NCI-H187 treated with DMSO at 0.1 percent for 48 hours (cell line): ENCODE measurements around the gene DTNB.
"Not testable (repeated sequence)": the region's sequence is repeated elsewhere in the genome, so short reads cannot be mapped to it uniquely, and the experiment has no call there.

Experiments
- DNase-seq: peaks from one replicate; lab custom pipeline; 2025; lab: John Stamatoyannopoulos, UW

DTNB gene

DNA sequence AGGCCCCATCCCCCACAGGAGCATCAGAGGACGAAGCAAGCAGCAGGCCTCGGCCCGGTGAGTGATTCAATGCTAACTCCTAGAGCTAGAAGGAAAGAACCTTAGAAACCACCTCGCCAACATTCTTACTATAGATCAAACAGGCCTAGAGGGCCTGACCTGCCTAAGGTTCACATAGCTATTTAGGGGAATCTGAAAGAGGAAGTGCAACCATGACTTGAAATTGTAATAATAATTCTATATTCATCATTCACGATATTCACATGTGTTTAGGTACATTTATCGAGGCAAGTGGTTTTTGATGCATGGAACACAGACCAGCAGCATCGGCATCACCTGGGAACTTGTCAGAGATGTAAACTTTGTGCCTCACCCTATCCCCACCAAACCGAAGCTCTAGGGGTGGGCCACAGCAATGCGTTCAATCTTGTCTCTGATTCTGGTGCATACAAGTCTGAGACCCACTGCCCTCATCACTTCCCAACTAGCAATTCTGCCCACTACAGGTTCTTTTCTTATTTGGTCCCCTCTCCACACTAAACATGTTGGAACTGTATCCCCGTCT, 253.6 kb downstream of the DTNB start:
- no peak for DNase-seq

DNA sequence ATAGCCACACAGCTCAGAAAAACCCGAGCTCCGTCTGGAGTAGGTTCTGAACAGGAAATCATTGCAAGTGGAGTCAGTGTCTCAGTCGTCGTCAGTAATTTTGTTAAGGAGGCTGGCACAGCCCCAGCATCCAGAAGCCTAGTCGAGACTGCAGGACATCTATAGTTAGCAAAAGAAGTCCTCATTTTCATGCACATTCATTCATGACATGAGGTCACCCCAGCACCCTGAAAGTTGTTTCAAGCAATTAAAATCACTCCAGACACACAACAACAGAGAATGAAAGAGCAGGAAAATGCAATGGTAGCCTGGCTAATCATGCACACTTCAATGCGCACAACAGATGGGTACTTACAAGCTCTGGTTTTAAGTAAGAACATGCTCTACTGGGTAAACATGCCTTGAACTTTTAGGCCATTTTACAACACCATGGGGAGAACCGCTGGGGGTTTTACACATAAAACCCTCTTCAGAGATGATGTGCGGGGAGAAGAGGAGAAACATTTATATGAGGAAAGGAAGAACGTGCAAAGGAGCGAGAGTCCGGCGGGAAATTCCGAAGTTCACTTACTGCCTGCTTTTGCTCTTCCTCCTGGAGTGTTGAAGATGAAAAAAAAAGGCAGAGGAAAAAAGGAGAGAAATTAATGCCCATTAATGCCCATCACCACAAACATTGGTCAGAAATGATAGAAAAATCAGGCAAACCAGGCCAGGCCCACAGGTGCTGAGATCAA, 254.3 kb downstream of the DTNB start:
- no peak for DNase-seq

DNA sequence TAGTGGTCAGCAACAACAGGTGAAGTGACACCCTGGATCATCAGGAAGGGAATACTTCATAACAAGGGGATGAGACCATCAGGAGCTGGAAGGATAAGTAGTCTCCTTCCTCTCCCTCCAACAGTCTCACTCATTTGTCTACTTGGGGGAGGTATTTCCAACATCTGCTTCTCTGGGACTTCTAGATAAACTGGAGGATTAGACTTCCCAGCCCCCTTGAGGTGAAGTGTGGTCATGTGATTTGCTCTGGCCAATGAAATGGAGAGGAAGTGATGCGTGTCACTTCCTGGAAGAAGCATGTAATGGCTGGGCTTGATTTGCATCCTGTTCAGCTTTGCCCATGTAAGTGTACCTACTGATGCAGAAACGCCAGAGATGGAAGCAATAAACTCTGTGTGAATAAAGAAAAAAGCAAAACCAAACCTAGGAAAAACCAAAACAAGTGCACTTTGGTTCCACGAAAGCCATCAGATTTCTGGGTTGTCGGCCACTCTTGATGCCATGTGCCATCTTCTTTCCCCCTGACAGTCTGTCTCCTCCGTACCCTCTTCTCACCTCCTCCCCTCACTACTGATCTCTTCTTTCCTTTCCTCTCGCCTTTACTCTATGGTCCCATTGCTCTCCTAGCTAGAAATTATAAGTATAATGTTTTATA, 255.5 kb downstream of the DTNB start:
- DNase-seq, result no peak

DNA sequence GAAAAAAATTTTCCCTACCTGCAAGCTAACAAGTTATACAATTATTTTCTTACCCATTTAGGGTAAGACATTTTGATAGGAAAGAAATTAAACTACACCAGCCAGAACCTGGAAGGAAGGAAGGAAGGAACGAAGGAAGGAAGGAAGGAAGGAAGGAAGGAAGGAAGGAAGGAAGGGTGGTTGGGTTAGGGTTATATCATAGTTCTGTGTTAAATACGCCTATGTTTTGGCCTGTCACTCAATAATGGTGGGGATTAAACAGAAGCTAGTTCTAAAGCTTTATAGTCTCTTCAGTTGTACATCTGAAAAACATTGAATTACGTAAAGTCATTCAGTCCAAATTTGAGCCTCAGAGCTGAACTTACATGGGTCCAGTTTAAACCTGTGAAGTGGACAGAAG, 256.7 kb downstream of the DTNB start:
- no peak for DNase-seq

DNA sequence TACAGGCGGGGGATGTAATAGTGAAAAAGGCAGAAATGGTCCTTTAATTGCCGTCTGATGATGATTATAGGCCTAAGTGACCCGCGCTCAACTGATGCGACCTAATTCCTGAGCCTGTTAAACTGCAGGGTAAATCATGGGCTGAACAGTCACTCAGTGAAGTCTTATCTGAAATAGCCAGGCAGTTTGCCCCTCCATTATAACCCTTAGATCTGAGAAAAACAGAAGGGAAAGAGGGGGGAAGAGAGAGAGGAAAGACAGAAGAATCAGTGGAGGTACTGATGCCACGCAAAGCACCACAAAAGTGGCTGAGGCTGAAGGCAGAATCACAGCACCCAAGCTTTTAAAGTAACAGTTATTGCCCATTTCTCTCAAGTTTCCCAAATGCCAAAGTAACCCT, 258.6 kb downstream of the DTNB start:
- no peak for DNase-seq

DNA sequence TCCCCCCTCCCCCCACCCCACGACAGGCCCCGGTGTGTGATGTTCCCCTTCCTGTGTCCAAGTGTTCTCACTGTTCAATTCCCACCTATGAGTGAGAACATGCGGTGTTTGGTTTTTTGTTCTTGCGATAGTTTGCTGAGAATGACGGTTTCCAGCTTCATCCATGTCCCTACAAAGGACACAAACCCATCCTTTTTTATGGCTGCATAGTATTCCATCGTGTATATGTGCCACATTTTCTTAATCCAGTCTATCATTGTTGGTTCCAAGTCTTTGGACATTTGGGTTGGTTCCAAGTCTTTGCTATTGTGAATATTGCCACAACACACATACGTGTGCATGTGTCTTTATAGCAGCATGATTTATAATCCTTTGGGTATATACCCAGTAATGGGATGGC, 260.0 kb downstream of the DTNB start:
- DNase-seq, result not testable (repeated sequence)

DNA sequence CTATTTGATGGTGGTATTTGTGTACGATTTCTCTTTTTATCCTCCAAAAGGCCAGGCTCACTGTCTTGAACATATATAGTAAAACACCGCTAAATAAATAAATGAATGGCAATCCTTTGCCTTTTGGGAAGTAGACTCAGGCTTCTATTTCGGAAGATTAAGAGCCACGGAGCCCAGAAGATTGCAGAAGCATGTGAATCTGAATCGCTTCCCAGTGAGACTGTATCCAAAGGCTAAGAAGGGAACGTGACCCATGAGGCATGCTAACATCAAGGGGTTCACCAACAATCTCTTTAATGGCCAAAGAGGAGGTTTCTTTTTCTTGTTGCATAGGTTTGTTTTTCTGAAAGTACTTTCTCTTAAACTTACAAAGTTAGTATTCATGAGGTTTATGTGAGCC, 261.6 kb downstream of the DTNB start:
- DNase-seq, result no peak

DNA sequence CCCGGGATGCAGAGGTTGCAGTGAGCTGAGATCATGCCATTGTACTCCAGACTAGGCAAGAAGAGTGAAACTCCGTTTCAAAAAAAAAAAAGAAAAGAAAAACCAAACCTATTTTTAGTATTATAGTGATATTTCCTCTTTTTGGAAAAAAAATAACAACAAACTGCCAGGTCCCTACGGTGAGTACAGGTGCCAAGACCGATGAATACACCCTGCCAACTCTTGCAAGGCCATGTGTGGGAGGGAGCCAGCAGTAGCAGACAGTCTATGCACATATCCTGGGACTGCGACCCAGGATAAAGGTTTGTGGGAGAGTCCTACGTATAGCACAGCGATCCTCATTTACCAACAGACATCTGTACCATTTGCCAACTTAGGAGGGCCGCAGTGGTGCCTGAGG, 262.1 kb downstream of the DTNB start:
- DNase-seq, result no peak

DNA sequence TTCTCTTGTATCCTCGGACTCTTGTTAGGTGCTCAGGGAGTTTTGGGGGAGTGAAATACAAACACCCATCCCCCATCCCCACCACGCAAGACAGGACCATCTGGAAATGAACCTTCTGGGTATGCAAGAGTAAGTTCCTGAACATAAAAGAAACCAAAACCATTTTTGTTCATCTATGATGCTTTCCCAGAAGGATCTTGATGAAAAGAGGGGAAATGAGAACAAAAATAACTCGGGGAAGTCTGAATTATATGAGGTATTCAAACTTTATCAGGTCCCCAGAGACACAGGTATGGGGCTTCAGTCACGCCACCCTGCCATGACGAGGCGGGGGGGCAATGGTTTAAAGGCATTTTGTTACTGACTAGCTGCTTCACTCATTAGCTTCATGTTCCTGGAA, 263.0 kb downstream of the DTNB start:
- DNase-seq, result no peak

DNA sequence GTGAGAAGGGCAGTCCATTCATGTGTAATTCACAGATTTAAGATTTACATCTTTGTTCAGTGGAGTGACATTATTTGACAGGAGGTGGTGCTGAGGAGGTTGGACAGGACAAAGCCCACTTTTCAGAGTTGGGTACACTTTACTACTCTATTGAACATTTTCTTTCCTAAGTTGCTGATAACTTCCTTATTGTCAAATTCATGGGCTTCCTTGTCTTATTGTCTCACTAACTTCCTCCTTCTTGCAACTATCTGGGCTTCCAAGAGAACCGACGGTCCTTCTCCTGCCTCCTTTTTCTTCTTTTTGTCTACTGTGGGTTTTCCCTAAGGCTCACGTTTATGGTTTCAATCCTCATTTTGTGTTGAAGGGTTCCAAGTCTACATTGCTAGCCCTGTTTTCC, 263.9 kb downstream of the DTNB start:
- DNase-seq, result no peak

DNA sequence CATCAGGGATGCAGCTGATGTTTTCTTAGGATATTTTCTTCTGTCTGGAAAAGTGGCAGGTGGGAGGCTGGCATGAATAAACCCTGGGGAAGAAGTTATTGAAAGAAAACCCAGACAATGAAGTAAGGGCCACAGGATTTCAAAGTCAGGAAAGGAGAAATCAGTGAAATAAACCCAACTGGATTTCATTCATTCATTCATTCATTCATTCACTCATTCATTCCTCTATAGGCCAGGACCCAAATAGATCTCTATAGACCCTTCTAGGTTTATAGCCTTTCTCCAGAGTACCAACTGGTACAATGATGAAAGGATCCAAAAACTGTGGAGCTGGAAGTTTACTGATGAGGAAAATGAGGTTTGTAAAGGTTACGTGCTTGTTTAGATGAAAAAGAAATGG, 264.3 kb downstream of the DTNB start:
- no peak for DNase-seq

DNA sequence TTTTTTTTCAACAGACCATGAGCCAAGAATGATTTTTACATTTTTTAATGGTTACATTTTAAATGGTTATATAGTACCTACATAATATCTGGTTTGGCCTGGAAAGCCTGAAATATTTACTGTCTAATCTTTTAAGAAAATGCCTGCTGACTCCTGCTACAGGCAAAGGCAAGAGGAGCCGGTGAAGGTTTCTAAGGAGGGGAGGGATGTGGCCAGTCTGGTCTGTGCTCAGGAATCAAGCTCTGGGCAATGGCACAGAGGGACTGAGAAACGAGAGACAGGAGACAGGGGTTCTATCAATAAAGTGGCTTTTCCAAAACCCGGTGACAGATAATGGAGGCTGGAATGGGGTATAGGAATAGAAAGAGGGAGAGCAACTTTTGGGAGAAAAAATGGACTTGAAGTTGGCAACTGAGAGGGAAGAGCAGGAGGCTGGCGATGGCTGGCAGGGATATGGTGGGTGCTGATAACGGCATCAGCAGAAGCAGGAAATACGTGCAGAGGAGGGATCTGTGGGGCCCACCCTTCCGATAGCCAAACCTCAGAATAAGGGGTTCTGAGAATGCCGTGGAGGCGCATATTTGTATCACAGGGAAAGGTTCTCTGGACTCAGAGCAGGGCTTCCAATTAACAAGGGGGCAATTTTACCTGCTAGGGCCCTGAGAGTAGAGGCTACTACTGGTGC, 267.6 kb downstream of the DTNB start:
- no peak for DNase-seq

DNA sequence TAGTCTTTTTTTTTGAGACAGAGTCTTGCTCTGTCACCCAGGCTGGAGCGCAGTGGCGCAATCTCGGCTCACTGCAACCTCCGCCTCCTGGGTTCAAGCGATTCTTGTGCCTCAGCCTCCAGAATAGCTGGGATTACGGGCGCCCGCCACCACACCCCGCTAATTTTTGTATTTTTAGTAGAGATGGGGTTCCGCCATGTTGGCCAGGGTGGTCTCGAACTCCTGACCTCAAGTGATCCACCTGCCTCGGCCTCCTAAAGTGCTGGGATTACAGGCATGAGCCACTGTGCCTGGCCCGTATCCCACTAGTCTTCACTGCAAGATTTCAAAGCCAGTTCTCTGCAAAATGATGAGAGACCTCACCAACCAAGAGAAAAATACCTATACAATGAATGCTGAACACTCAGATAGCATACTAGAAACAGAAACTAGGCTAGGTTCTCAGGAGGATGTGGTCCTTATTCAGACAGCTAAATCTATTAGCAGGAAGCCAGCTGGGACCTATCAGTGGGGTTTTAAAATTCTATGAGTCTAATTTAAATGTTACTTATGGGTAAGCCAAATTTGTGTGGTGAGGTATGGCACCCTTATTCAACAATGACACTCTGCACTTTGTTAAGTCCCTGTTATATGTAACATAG, 270.1 kb downstream of the DTNB start:
- not testable (repeated sequence) for DNase-seq

DNA sequence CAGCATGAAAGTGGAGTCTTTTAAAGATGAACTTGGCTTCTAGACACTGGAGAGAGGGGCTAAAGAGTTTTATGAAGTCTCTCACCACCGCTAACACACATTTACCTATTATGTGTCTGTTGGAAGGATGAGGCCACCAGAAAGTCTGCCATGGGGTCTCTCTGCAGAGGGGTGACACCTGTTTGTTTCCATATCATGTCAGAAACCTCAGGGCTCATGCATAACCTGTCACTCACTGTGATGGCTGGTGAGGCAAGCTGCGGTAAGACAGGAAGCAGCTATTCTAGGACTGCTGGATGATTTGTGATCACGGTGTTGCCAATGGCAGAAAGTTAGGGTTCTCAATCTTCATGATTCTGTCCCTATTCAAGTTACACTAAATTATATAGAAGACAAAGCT, 270.9 kb downstream of the DTNB start:
- no peak for DNase-seq

DNA sequence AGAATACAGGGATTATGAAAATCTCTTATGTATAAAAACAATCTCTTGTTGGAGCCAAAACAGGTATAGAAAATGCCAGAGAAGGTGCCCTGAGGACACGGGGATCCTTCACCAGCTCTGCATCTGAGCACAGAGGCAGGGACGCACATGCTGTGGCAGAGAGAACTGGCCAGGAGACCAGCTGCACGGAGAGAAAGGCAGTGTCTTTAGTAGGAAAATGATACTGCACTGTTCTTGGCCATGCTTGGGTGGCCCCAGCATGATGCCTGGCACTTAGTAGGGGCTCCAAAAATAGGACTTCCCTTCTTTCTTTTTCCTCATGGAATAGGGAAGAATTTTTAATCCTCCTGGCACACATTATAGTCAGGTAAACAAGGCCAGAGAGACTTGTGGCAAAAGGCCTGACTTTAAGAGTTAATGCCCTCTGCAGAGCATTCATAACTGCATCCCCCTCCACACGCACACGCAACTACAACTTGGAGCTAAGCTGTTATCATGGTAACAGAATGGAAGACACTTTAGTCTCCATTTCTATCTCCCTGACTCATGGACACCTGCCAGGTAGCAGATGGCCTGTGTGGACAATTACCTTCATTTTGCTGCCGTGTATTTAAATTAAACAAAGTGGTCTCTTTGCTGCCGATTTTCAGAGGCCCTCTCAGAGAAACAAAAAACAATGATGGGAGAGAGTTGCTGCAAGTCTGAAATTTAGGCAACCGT, 271.9 kb downstream of the DTNB start:
- peak; percentile 30 for DNase-seq

DNA sequence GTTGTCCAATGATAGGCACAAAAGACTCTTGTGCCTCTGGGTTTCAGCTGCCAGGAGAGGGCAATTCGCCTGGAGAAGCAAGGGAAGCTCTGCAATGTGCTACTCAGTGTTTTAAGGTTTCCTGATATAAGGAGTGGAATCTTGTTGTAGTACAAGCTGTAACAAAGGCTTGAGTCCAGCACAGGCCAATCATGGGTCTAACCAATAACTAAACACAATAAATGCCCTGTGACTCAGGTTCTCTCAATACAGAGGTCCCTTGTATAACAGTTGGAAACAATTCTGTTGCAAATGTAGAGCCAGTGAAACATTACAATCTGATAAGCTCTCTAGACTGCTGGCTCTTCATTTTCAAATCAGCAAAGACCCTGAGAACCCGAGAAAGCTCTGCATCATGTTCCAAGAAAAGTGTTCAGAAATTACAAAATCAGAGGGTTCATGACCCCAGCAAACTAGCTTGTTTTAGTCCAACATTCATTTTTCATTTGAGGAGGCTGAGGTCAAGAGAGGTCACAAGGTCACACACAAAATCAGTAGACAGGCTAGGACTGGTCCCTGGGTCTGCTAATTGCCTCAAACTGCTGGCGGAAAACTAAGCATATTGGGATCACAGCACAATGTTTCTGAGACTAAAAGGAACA, 272.7 kb downstream of the DTNB start:
- DNase-seq, result no peak

DNA sequence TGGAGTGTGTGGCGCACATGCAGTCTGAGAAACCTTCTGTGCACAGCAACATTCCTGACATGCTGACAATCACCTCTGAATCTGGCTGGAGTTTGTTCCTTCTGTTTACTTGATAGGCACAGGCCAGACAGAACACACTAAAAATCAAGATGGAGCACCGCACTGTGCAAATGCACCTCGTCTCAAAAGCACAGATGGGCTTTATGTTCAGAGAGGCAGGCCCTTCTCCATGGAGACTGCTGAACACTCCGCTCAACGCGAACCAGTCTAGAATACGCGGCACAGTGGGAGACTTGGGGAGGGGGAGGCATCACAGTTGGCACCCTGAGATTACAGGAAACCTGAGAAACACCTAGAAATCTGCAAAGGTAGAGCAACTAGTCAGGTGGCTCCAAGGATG, 273.2 kb downstream of the DTNB start:
- no peak for DNase-seq

DNA sequence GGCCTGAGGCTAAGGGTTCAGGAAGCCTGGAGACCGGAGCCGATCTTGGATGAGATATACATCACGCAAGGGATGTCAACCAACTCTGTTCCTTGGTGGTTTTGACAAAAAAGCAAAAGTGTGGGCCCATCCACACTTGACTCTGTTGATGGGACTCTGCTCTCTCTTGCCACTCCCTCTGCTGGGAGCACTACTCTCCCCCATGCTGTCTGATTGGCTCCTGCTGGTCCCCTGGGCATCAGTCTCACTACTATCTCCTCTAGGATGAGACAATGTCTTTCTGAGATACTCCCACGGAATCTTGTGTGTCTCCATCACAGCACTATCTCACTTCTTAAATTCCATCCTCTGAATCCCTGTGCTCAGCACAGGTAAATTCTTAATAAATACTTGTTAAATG, 274.8 kb downstream of the DTNB start:
- DNase-seq, result no peak

DNA sequence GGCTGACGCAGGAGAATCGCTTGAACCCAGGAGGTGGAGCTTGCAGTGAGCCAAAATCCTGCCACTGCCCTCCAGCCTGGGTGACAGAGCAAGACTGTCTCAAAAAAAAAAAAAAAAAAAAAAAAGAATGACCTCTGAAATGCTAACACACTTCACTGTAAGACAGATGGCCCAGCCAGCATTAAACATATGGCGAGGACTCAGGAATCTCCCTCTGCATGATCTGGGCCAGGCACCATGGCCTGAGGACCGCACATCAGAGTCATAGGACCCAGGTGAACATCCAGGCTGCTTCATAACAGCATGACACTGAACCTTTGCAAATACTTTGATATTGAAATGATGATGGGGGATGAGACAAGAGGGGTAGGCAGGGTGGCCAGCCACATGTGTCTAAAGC, 275.6 kb downstream of the DTNB start:
- no peak for DNase-seq

DNA sequence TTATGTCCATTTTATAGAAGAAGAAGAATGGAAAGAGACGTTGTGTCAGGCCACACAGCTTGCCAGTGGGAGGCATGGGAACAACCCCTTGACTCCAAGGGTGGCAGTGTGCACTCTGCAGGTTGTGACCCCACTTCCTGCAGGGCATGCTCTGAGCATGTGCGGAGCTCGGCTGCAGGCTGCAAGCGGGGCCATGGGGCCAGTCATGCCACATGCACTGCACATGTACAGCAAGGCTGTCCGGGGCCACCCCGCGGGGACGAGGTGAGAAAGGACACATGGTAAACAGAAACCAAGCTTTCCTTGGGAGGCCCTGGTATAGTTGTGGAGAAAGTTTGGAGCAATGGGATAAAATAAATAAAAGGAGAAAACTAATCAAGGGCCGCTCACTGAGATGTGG, 284.2 kb downstream of the DTNB start:
- no peak for DNase-seq

DNA sequence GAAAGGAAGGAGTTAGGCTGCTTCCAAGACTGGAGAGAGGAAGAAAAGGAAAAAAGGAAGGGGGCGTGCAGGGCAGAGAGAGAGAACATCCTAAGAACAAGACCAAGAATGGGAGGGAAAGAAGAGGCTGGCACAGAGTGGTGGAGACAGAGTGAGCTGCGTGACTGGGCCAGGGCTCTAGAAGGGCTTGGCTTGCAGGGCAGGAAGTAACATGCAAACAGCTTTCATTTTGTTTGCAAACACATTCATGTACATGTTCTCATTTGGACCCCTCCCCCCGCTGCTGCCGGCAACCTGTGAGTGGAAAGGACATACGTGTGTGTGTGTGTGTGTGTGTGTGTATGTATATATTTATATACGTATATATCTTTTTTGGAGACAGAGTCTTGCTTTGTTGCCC, 284.9 kb downstream of the DTNB start:
- no peak for DNase-seq
